Mesodermal cell (in vitro differentiated cells): ENCODE results near the gene CYBA.

Experiments
- H3K27ac ChIP-seq: 2 replicates; pipeline ENCODE4 v1.7.0; 2013; ENCODE audit warnings: mild to moderate bottlenecking, low read depth, low read length, moderate library complexity; ENCODE audit not compliant: severe bottlenecking
- H3K36me3 ChIP-seq: 2 replicates; pipeline ENCODE4 v1.7.1; 2013; ENCODE audit warnings: mild to moderate bottlenecking, low read length, moderate library complexity; ENCODE audit not compliant: control insufficient read depth, insufficient read depth
- H3K4me1 ChIP-seq: one replicate; pipeline ENCODE4 v1.7.1; 2013; ENCODE audit warnings: mild to moderate bottlenecking, low read length; ENCODE audit not compliant: insufficient read depth, control insufficient read depth, poor library complexity, severe bottlenecking
- H3K4me3 ChIP-seq: 2 replicates; pipeline ENCODE4 v1.7.0; 2013; ENCODE audit warnings: low read length, control low read depth, mild to moderate bottlenecking; ENCODE audit not compliant: insufficient read depth, poor library complexity, severe bottlenecking; ENCODE audit errors: extremely low read depth
- H3K9me3 ChIP-seq: 2 replicates; pipeline ENCODE4 v1.7.1; 2013; ENCODE audit warnings: mild to moderate bottlenecking, low read length, moderate library complexity; ENCODE audit not compliant: control insufficient read depth
- WGBS, 2 experiments: methylation state at CpG; one replicate each; pipeline ENCODE4 v1.1.5; 2013; ENCODE audit warnings: missing lambda C conversion rate in 2 of 2; ENCODE audit not compliant: insufficient coverage in 2 of 2; 5-methylcytosine and 5-hydroxymethylcytosine counted together

CYBA gene

DNA sequence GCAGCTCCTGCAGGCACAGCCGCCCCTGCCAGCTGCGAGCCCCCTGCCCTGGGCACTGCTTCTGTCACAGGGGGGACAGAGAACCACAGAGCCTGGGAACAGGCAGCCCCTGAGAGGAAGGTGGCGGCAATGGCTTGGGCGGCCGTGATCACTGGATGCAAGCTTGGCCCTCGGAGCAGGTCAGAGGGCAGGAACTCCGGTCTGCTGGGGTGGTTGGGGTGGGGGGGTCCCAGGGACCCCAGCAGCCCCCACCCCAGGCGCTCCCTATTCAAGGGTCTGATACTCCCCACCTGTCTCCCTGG lies 1.9 kb upstream of the CYBA start:
- peaks cover 68% of the 10 kb centered on the region for H3K36me3 ChIP-seq
- peaks cover 26% of the 10 kb centered on the region for H3K4me1 ChIP-seq
- WGBS, 2 experiments, result 91 to 96% methylated on average over 2 to 7 of the region's 8 CpGs
- no peak overlapping the region for H3K4me3 ChIP-seq
- no peaks in the 10 kb centered on the region for H3K9me3 ChIP-seq
- no peak overlapping the region for H3K27ac ChIP-seq

DNA sequence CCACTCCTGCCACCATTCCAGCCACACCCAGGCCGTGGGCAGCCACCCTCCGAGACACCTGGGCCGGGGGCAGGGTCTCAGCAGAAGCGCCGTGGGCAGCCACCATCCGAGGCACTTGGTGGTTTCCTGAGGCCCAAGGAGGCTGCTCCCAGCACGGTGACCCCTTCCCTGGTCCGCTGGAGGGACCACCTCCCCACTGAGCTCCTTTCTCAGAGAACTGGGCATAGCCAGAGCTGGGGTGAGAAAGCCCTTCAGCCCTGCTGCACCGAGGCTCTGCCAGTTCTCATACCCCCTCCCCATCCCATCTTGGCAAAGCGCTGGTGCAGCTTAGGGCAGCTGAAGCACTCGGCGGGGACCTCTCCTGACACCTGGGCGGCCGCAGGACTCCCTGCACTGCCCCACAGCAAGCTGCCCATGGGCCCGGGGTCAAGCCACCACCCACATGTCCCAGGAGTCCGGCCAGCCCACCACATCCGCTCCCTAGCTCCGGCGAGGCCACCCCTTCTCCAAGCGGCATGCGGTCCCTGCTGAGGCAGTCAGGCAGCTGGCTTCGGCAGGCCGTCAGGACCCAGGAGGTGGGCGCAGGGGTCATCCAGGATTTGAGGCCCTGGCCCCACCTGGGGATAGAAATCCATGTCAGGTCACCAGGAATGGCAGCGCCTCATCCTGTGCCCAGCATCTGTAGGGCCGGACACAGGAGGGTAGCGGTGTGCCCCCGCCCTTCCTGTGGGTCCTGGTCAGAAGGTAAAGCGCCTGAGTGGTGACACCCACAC lies 1.3 kb upstream of the CYBA start:
- Histone ChIP-seq H3K4me3 (no peak overlapping the region), H3K36me3 (peaks cover 63% of the 10 kb centered on the region), H3K9me3 (no peaks in the 10 kb centered on the region), H3K4me1 (peaks cover 26% of the 10 kb centered on the region), H3K27ac (peak overlapping the region; percentile 52)
- WGBS, 2 experiments, result 93% methylated on average over 28 to 29 of the region's 29 CpGs

DNA sequence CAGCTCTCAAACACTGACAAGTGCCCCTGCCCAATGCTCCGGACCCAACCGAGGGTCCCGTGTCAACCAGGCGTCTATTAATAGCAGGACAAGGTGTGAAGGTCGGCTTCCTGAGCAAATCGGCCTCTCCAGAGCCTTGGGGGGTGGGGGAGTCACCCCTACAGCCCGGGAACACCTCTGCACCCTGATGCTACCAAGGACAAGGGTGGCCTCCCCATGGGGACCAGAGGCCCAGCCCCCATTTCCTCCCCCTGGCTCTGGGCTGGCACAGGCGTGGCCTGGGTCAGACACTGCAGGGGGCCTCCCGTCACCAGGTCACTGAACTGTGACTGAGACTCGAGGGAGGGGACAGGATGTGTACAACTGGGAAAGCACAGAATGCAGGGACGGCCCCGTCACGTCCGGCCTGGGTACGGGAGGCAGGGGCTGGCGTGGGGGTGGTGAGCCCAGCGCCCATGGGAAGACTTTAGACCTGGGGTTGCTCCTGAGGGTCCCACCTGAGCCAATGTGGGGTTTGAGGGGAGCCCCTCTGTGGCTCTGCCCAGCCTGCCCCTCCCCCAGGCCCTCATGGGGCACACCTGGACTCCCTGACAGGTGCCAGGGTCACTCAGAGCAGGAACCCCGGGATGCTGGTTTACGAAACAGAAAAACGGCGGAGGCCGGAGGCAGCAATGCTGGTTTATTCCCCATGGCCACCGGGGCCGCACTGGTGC lies 579 bp upstream of the CYBA start:
- peaks cover 26% of the 10 kb centered on the region for H3K4me1 ChIP-seq
- peak overlapping the region; percentile 63 for H3K4me3 ChIP-seq
- peak overlapping the region; percentile 60 for H3K27ac ChIP-seq
- H3K9me3 ChIP-seq, result no peaks in the 10 kb centered on the region
- peaks cover 55% of the 10 kb centered on the region for H3K36me3 ChIP-seq
- 48 to 66% methylated on average over 16 to 22 of the region's 24 CpGs for WGBS, 2 experiments

DNA sequence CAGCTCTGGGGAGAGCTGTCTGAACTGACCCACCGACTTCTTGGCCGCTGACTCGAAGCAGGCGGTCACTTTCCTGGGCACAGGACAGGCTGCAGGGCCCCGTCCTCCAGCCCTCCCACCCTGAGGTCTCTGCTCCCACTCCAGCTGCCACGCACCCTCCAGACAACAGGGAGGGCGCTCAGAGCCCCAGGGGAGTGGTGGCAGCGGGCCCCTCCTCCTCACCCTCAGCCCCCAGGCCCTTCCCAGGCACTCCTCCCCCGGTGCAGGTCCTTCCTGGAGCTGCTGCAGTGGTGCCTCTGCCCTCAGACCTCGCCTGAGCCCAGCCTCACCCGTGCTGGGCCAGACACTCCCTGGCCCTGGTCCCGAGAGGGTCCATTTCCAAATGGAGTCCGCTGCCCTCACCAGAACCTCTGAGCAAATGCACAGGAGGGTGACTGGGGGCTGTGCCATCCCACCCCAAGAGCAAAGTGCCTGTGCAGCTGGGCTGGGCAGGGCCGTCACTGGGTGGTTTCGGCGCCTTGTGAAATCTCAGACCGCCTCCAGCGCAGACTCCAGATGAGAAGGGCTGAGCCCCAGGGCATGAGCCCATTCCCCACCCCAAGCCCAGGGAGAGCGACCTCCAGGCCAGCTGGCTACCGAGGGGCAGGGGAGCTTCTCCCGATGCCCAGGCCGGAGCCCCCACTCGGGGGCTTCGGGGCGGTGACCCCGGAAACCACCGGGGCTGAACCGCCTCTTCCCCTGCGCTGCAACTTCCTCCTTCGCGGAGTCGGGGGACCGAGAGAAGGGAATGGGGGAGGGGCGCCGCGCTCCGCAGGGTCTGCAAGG lies 717 bp downstream of the CYBA start:
- WGBS, 2 experiments, result 24 to 32% methylated on average over 25 to 33 of the region's 37 CpGs
- H3K4me3 ChIP-seq, result peak overlapping the region; percentile 63
- H3K36me3 ChIP-seq, result peaks cover 42% of the 10 kb centered on the region
- H3K9me3 ChIP-seq, result no peaks in the 10 kb centered on the region
- H3K4me1 ChIP-seq, result peaks cover 26% of the 10 kb centered on the region
- H3K27ac ChIP-seq, result peak overlapping the region; percentile 60

DNA sequence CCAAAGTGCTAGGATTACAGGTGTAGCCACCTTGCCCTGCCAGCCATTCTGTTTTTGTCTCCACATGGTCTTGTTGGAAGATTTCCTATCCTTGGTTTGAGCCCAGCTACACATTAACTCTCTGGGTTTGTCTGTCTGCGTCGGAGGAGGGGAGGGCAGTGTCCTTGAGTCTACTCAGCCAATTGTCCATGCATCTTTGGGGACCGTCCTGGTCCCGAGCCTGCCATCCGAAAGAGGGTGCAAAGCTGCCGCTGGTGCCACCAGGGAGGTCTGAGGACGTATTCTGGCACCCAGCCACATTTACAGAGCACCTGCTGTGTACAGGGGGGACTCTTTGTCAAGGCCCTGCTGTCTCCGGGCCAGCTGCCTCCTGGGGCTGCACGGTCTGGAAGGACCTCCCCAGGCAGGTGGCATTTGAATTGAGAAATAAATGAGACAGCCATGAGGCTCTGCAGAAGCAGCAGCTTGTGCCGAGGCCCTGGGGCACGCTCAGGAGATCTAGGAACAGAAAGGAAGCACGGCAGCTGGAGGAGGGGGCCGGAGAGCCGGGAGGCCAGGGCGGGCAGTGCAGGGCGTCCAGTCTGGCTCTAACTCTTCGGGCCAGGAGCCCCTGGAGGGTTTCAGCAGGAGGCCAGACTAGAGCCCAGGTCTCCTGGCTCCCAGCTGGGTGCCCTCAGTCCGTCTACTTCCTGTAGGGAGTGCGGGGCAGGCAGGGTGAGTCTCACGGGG lies 1.5 kb downstream of the CYBA start:
- Histone ChIP-seq H3K36me3 (peaks cover 37% of the 10 kb centered on the region), H3K4me3 (peak overlapping the region; percentile 63), H3K9me3 (no peaks in the 10 kb centered on the region), H3K4me1 (peaks cover 26% of the 10 kb centered on the region), H3K27ac (no peak overlapping the region)
- WGBS, 2 experiments, result 88 to 91% methylated on average over 15 to 19 of the region's 20 CpGs

DNA sequence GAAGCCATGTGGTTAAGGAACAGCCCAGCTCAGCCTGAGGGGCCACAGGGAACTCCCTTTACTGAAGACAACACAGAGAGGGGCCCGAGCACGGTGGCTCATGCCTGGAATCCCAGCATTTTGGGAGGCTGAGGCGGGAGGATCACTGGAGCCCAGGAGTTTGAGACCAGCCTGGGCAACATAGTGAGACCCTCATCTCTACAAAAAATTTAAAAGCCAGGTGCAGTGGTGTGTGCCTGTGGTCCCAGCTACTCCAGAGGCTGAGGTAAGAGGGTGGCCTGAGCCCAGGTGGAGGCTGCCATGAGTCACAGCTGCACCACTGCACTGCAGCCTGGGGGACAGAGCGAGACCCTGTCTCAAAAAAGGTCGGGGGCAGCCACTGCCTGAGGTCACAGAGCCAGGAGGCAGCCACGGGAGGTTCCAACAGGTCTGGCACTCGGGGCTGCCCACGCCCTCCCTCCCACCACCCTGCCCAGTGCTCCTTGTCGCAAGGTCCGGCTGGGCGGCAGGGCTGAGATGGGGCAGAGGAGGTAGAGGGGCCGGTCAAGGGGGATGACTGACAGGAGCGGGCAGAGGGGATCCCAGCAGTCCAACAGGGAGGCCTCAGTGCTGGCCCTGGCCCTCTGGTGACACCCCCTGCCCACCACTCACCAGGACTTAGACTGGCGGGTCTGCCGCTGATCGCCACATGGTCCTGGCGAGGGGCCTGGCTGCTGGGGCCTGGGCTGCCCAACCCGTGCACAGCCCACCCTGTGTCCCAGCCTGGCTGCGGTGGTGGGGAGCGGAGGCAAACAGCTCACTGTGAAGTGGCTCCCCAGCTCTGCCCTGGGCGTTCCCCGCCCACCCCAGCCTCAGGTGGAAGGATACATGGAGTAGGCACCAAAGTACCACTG lies 3.4 kb downstream of the CYBA start:
- Histone ChIP-seq H3K4me3 (no peak overlapping the region), H3K9me3 (no peaks in the 10 kb centered on the region), H3K27ac (no peak overlapping the region), H3K4me1 (peaks cover 21% of the 10 kb centered on the region), H3K36me3 (peaks cover 18% of the 10 kb centered on the region)
- WGBS, 2 experiments, result 96 to 97% methylated on average over 11 to 19 of the region's 22 CpGs

DNA sequence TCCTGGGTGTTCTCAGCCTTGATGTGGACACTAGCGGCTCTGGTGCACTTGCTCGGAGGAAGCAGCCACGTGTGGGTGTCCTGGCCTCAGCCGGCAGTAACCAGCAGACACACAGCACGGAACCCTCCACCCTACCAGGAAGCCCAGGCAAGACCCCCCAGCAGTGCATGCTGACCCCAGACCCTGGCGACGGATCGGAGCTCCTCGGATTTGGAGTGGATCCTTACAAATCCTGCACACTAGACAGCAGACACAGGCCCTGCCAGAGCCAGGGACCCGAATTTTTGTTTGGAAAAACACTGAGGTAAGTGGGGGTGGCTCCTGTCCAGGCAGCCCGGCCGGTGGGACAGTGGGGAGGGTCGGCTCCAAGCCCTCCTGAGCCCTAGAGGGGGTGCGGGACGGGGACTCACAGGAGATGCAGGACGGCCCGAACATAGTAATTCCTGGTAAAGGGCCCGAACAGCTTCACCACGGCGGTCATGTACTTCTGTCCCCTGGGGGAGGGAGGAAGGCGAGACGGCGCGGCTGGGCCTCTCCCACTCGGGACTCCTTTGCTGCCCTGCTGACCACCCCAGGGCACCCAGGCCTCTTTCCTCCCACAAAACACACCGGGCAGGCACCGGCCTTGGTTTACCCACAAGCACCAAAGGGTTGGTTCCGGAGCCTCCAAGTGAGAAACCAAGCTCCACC lies 4.4 kb downstream of the CYBA start:
- no peak overlapping the region for H3K27ac ChIP-seq
- peaks cover 13% of the 10 kb centered on the region for H3K4me1 ChIP-seq
- no peak overlapping the region for H3K4me3 ChIP-seq
- no peaks in the 10 kb centered on the region for H3K9me3 ChIP-seq
- WGBS, 2 experiments, result 94 to 95% methylated on average over 18 to 23 of the region's 28 CpGs
- H3K36me3 ChIP-seq, result peaks cover 9% of the 10 kb centered on the region

DNA sequence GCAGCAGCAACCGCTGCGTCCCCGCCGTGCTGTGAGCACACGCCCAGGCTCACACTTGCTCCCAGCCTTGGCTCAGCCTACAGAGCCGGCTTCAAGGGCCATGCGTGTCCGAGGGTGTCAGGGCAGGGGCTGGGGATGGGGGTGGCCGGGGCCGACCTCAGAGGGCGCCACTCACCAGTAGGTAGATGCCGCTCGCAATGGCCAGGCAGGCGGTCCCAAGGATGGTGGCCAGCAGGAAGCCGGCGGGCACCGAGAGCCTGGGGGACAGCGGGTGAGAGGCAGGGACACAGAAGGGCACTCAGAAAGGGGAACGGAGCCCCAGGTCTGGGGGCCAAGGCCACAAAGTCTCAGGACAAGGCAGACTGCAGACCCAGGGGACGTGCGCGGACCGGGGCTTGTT lies 4.9 kb downstream of the CYBA start:
- Histone ChIP-seq H3K4me3 (no peak overlapping the region), H3K27ac (no peak overlapping the region), H3K36me3 (peaks cover 9% of the 10 kb centered on the region), H3K4me1 (peaks cover 11% of the 10 kb centered on the region), H3K9me3 (no peaks in the 10 kb centered on the region)
- 89 to 94% methylated on average over 23 of the region's 23 CpGs for WGBS, 2 experiments

DNA sequence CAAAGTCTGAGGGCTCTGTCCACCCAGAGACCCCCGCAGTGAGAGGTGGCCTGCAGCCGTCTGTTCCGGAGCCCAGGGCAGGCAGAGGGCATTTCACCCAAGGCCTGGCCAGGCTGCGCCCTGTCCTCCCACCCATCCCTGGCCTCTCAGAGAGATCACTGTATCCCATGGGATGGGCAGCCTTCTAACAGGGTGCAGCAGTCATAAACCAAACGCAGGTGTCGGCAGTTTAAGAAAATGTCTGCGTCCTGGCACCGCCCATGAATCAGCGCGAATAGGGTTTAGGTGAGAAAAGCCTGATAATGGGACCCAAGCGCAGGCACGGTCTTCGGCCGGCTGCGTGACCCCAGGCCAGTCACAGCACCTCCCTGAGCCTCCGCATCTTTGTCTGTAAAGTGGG lies 5.4 kb downstream of the CYBA start:
- Histone ChIP-seq H3K36me3 (peaks cover 9% of the 10 kb centered on the region), H3K9me3 (no peaks in the 10 kb centered on the region), H3K4me1 (peaks cover 9% of the 10 kb centered on the region), H3K27ac (no peak overlapping the region), H3K4me3 (no peak overlapping the region)
- 96% methylated on average over 15 to 16 of the region's 16 CpGs for WGBS, 2 experiments
